ENCODE data around the gene SAA4.
"Not testable (repeated sequence)": the region's sequence is repeated elsewhere in the genome, so short reads cannot be mapped to it uniquely, and the experiment has no call there.

SAA4 gene, protein sequence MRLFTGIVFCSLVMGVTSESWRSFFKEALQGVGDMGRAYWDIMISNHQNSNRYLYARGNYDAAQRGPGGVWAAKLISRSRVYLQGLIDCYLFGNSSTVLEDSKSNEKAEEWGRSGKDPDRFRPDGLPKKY

DNA sequence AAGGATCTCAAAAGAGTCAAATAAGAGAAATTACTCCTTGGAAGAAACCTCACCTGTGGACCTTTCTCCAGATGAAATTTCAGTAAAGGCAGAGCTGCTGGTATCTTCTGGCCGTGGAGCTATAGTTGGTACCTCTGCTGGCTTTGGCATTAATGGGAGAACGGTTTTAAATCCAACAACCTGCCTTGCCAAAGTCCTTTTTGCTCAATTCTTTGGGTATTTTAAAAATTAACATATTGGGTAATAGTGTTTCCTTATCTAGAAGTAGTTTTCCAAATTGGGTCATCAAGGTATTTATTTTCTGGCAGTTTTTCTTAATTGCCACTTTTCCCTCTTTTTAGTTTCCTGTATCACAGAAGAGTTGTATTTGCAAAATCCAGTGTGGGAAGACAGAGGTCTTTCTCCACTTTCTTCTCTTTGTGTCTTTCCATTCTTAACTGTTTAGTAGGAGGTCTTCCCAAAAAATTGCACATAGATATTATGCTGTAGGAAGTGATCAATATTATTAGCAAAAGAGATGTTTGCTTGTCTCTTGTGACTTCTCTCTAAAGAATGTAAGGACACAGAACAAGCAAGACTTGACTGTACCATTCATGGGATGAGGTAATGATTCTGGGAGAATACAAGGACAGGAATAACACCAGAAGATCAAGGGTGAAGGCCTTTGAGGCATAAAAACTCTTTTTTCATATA, at the start of gene SAA4:
TSS of gene SAA4 (minus strand) at position 139 of the 693 bp plus-strand sequence. CDS start 876 bp downstream, outside the sequence.
- DNase-seq (ENCODE audit: low spot score): no peak

DNA sequence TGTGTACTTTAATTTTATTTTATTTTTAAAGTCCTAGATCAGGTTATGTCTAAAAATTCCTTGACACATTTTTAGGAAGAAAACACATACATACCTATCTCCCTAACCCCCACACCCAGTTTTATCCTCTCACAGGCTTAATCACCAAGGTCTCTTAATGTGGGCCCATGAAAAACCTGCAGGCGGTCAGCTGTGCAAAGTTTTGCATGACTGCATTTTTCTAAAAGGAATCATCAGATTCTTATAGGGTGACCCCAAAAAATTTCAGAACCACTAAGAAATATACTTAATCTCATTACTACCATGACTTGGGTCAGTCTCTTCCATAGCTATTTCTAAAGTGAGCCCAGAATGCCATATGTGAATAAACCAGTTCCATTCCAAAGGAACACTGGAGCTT, 49.2 kb upstream of the SAA4 start:
- DNase-seq (ENCODE audit: low spot score): no peak

DNA sequence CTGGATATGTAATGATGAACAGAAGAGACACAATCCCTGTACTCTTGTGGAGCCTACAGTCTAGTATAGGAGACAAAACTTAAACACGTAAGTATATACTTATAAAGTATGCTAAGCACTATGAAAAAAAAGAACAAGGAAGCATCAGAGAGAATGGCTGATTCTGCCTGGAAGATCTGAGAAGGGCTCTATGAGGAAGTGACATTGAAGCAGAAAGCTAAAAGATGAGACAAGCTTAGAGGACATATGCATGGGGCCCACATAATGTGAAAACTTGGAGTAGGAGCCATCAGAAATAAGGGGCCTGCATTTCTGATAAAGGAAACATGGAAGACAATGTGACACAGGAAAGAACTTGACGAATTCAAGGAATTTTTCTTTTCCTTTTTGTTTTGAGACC, 46.0 kb upstream of the SAA4 start:
- DNase-seq (ENCODE audit: low spot score): no peak

DNA sequence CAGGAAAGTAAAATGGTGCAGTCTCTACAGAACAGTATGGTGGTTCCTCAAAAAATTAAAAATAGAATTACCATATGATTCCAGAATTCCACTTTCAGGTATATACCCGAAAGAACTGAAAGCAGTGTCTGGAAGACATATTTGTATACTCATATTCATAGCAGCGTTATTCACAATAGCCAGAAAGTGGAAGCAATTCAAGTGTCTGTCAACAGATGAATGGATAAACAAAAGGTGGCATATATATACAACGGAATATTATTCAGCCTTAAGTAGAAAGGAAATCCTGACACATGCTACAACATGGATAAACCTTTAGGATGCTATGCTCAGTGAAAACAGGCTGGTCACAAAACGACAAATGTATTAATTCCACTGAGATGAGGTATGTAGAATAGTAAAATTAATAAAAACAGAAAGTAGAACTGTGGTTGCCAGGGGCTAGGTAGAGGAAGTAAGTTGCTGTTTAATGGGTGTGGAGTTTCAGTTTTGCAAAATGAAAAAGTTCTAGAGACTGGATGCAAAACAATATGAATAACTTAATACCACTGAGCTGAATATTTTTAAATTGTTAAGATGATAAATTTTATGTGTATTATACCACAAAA, 43.9 kb upstream of the SAA4 start:
- no peak for DNase-seq (ENCODE audit: low spot score)

DNA sequence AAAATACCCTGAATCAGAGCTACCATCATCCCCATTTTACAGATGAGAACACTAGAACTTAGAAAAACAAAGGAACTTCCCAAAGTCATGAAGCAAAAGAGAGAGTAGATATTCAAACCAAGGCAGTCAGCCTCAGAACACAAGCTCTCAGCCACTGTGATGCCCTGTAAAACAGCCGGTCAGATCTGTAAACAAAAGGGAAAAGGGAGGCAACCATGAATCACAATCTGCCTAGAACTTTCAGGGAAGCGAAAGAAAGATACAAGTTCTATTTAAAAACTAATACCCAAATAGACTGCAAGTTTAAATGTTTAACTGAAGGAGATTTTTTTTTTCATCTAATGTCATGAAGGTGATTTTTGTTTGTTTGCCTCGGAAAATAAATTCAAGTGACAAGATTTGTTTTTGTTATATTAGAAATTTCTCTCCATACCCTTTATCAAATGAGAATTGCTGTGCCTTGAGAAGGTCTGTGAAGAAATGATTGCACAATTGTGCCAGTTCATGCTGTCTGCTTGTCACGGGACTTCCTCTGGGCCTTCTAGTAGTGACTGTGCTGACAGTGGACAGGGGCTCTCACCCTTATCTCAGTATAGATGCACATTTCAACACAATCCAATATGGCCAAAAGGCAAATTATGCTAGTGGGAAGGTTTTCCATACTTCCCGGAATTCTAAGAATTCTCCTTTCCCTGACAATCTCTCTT, 41.1 kb upstream of the SAA4 start:
- DNase-seq (ENCODE audit: low spot score): peak; percentile 47

DNA sequence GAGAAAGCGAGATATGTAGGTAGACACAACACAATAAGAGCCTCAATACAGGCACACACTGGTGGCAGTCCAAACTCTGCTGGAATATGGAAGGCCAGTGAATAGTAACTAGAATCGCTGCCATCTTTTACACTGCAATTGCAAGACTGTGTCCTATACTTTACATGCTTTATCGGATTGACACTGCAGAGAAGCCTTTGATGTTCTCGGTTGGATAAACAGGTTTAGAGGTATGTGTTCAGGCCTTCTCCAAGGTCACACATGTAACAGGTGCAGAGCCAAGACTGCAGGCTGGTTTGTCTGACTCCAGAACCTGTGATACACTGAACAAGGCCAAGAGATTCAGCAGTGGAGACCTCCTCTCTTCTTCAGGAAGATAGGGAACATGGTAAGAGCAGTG, 34.6 kb upstream of the SAA4 start:
- no peak for DNase-seq (ENCODE audit: low spot score)

DNA sequence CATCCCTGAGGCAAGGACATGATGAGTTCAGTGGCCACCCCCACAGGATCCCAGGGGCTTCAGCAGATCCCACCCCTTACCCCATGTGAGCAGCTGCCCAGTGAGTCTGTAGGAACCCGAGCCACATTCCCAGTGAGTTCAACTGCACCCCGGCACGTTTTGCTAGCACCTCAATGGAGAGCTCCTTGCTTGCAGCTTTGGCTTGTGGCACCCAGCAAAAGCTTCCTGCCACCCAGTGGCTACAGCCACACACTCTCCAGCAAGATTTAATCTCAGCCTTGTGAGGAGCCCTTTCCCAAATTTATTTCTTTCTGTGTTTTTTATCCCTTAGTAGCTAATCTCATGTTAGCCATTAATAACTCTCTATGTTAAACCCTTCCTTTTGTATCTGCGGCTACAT, 33.5 kb upstream of the SAA4 start:
- DNase-seq (ENCODE audit: low spot score): no peak

DNA sequence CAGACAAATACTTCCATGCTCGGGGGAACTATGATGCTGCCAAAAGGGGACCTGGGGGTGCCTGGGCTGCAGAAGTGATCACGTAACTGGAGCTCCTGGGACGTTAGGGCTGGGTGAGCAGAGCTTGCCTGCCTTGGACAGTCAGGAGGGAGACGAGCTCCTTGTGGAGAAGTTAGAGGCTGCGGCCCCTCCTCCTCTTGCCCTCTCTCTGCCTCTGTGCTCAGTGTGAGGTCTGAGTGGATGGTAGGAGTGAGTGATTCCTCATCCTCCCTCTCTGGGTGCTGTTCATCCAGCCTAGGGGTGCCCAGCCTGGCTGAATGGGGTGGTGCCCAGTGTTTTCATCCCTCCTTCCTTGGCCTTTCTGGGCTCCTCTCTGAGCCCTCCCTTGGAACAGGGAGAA, 32.6 kb upstream of the SAA4 start:
- DNase-seq (ENCODE audit: low spot score): not testable (repeated sequence)

DNA sequence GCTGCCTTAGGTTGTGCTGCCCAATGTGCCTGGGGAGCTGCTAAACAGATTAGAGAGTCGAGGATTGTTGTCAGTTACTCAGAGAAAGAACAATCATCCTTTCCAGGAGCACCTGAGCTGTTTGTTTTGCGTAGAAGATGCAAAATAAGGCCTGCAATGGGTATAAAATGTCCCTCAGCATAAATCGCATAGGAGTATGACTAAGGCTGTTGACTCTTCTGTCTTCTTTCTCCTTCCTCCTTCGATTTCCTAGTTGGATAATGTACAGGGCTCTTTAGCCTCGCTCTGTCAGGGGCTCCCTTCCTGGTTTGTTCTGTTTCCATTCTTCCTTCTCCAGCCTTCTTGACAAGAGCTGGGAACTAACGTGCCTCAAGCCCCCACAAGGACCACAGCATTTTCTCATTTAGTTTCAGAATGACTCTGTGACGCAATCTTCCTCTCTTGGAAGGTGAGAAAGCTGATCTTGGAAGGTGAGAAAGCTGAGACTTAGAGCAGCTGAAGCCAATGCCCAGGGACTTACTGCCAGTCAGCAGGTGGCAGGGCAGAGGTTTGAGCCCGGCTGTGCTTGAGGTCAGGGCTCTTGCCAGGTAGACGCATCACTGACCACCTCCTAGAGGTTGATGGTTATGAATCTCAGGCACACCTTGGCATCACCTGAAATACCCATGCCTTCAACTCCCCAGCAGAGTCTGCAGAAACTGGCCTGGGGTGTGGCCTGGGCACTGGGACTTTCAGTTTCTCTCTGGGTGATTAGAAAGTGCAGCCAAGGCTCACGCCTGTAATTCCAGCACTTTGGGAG, 30.9 kb upstream of the SAA4 start:
- not testable (repeated sequence) for DNase-seq (ENCODE audit: low spot score)

DNA sequence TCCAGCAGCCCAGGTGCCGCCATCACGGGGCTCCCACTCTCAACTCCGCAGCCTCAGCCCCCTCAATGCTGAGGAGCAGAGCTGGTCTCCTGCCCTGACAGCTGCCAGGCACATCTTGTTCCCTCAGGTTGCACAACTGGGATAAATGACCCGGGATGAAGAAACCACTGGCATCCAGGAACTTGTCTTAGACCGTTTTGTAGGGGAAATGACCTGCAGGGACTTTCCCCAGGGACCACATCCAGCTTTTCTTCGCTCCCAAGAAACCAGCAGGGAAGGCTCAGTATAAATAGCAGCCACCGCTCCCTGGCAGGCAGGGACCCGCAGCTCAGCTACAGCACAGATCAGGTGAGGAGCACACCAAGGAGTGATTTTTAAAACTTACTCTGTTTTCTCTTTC, 29.3 kb upstream of the SAA4 start, which contains the start of gene SAA1:
TSS of gene SAA1 (plus strand) at position 316 of the 400 bp plus-strand sequence. CDS start 624 bp downstream, outside the sequence.
- DNase-seq (ENCODE audit: low spot score): no peak

DNA sequence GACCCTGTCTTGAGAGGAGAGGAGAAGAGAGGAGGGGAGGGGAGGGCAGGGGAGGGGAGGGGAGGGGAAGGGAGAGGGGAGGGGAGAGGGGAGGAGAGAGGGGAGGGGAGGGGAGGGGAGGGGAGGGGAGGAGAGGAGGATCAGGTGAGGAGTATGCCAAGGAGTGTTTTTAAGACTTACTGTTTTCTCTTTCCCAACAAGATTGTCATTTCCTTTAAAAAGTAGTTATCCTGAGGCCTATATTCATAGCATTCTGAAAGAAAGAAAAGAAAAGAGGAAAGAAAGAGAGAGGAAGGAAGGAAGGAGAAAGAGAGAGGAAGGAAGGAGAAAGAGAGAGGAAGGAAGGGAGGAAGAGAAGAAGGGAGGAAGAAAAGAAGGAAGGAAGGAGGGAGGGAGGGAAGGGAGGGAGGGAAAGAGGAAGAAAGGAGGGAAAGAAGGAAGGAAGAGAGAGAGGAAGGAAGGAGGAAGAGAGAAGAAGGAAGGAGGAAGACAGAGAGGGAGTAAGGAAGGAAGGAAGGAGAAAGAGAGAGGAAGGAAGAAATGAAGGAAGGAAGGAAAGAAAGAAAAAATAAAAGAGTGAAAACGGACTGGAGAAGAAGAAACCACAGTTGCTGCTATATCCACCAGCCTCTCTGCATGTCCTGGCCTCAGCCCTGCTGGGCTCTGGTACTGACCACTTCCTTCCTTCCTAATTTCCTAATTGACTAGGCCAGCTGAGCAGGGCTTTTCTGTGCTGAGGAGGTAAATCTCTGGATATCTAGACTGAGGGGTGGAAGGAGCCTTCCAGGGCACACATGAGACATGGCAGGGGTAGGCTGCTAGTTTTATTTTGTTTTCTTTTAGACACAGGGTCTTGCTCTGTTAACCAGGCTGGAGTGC, 28.3 kb upstream of the SAA4 start:
- DNase-seq (ENCODE audit: low spot score): no peak

DNA sequence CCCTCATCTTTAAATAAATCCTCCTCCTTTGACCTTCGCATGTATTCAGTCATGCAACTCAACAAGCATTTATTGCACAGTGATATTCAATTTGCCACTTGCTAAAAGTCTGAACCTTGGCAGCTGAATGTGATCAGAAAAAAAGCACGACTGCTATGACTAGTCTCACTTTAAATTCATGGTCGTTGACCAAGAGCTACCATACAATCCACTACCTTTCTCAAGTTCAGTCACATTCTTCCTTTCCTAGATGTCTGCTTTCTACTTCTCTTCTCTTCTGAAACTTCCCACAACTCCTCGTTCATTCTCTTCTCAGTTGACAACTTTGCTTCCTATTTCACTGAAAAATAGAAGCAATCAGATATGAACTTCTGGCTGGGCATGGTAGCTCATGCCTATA, 27.4 kb upstream of the SAA4 start:
- no peak for DNase-seq (ENCODE audit: low spot score)

DNA sequence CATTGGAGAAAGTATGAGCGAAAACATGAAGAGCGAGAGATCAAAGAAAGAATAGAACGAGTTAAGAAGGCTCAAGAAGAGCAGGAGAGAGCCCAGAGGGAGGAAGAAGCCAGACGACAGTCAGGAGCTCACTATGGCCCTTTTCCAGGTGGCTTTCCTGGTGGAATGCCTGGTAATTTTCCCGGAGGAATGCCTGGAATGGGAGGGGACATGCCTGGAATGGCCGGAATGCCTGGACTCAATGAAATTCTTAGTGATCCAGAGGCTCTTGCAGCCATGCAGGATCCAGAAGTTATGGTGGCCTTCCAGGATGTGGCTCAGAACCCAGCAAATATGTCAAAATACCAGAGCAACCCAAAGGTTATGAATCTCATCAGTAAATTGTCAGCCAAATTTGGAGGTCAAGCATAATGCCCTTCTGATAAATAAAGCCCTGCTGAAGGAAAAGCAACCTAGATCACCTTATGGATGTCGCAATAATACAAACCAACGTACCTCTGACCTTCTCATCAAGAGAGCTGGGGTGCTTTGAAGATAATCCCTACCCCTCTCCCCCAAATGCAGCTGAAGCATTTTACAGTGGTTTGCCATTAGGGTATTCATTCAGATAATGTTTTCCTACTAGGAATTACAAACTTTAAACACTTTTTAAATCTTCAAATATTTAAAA, 26.2 kb upstream of the SAA4 start:
- DNase-seq (ENCODE audit: low spot score): not testable (repeated sequence)

DNA sequence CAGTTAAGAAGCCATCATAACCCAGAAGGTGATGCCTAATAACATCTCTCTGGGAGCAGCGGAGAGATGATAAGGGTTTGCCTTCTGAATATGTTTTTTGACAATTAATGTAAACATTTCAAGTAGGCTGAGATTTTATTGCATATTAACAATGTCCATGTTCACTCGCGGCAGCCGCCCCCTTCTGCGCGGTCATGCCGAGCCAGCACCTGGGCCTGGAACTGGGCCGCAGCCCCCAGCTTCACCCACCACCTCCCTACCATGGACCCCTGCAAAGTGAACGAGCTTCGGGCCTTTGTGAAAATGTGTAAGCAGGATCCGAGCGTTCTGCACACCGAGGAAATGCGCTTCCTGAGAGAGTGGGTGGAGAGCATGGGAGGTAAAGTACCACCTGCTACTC, 25.1 kb upstream of the SAA4 start:
- DNase-seq (ENCODE audit: low spot score): no peak

DNA sequence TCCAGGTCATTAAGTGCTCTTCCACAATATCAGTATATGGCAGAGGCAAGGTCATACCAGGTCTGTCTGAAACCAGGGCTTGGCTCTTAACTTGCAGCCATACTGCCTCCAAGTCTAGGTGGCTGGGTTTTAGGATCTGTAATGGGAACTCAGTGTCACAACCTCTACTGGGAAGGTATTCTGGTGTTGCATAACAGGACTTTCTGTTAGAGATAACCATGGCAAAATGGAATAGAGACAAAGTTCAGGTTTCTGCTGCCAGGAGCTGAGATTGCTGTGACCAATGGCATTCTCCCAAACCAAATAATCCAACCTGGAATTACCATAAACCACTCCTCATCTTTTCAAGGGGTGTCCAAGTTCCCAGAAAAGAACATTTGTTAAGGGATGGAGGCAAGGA, 22.7 kb upstream of the SAA4 start:
- no peak for DNase-seq (ENCODE audit: low spot score)

DNA sequence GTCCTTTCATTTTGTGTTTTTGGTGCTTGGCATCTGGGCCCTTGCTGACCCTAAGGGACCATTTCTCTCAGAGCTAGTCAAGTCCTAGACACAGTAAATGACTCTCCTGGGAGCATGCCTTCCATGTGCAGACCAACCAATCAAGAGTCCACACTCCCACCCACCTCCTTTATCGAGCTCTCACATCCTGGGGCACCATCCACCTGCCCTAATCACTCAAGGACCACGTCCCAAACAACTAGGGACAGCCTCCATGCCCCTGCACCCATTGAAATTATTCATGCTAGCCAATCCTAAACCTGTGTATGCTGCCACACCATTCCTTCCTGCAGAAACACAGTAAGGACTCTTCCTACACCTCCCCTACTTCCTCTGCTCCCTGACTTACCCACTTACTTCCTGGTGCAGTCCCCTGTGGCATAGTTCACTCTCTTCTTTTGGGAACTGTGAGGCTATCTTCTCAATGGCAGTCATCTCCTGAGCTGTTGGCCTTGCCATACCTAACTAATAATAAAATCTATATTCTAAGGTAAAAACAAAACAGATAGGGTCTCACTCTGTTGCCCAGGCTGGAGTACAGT, 18.3 kb upstream of the SAA4 start:
- DNase-seq (ENCODE audit: low spot score): no peak

DNA sequence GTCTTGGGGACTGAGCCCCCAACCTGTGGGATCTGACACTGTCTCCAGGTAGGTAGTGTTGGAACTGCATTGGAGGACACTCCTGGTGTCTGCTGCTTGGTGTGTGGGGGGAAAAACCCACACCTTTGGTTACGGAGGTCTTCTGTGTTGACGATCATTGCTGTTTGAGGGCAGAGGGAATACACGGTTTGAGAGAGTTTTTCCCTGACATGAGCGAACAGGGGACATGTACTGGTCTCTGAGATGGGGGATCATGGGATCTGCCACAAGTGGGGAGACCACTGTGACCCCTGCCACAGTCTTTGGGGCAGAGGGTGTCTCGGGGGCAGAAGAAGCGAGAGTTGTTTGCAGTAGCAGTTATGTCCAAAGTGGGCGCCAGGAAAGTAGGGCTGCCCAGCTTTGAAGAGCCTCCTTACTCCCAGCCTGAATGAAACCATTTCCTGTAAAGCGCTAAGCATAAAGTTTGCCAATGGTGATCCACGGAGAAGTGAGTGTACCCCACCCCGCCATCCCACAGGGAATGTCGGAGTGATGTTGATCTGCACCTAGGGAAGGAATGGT, 17.3 kb upstream of the SAA4 start:
- no peak for DNase-seq (ENCODE audit: low spot score)

DNA sequence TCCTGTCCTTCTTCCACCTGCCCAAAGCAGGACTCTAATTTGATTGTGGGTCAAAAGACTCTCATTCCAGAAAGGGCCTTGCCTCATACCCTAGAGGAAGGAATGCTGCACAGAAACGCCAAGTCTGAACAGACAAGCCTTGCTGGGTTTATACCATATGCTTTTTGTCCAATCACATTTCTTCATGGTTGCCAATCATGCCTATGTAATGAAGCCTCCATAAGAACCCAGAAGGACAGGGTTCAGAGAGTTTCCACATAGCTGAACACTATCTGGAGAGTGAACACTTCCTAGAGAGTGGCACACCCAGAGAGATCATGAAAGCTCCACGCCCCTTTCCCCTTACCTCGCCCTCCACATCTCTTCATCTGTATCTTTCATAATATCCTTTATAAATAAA, 16.6 kb upstream of the SAA4 start:
- DNase-seq (ENCODE audit: low spot score): no peak

DNA sequence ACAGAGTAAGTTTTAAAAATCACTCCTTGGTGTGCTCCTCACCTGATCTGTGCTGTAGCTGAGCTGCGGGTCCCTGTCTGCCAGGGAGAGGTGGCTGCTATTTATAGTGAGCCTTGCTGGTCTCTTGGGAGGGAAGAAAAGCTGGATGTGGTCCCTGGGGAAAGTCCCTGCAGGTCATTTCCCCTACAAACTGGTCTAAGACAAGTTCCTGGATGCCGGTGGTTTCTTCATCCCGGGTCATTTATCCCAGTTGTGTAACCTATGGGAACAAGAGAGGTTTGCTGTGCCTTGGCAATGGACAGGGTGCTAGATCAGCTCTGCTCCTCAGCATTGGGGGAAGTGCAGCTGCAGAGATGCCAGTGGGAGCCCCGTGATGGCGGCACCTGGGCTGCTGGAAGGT, 12.0 kb upstream of the SAA4 start, which contains the start of gene SAA2:
TSS of gene SAA2 (minus strand) at position 108 of the 400 bp plus-strand sequence. CDS start 657 bp downstream, outside the sequence.
- no peak for DNase-seq (ENCODE audit: low spot score)

DNA sequence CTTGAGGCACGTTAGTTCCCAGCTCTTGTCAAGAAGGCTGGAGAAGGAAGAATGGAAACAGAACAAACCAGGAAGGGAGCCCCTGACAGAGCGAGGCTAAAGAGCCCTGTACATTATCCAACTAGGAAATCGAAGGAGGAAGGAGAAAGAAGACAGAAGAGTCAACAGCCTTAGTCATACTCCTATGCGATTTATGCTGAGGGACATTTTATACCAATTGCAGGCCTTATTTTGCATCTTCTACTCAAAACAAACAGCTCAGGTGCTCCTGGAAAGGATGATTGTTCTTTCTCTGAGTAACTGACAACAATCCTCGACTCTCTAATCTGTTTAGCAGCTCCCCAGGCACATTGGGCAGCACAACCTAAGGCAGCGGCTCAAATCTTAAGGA, 10.6 kb upstream of the SAA4 start:
- DNase-seq (ENCODE audit: low spot score): not testable (repeated sequence)

Data from Ammon's horn (tissue), 1 donor.